IPS-NIHi7 (cell line): ENCODE results near the gene AGAP2.
"Not testable (repeated sequence)": the region's sequence is repeated elsewhere in the genome, so short reads cannot be mapped to it uniquely, and the experiment has no call there.

Experiments used
- DNase-seq: peaks from one replicate; pipeline ENCODE4 v3.0.0; 2012; ENCODE audit warnings: mixed read lengths; ENCODE audit errors: extremely low spot score

The AGAP2 gene

GRCh38 chr12:57722716-57723629 lies 15.6 kb downstream of the AGAP2 start:
- no peak for DNase-seq

GRCh38 chr12:57721846-57722608 lies 16.5 kb downstream of the AGAP2 start:
- not testable (repeated sequence) for DNase-seq

DNA sequence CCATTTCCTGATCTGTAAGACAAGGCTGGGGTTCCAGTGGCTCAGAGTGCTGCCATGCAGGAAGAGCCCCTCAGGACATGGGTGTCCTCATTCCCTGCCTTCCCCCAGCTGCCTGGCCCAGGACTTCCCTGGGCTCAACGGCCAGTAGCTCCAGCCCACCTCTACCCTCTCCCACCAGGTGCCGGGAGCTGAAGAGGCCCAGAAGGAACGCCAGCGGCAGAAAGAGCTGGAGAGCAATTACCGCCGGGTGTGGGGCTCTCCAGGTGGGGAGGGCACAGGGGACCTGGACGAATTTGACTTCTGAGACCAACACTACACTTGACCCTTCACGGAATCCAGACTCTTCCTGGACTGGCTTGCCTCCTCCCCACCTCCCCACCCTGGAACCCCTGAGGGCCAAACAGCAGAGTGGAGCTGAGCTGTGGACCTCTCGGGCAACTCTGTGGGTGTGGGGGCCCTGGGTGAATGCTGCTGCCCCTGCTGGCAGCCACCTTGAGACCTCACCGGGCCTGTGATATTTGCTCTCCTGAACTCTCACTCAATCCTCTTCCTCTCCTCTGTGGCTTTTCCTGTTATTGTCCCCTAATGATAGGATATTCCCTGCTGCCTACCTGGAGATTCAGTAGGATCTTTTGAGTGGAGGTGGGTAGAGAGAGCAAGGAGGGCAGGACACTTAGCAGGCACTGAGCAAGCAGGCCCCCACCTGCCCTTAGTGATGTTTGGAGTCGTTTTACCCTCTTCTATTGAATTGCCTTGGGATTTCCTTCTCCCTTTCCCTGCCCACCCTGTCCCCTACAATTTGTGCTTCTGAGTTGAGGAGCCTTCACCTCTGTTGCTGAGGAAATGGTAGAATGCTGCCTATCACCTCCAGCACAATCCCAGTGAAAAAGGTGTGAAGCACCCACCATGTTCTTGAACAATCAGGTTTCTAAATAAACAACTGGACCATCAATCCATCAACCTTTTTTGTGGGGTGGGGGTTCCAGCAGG lies 17.6 kb downstream of the AGAP2 start:
- DNase-seq = no peak

- DNase-seq = no peak
Observed at GRCh38 chr12:57719777-57720605, 18.6 kb downstream of the AGAP2 start.

- no peak for DNase-seq
Observed at GRCh38 chr12:57718641-57719528, 19.7 kb downstream of the AGAP2 start.

GRCh38 chr12:57717846-57718640 lies 20.5 kb downstream of the AGAP2 start:
- no peak for DNase-seq

GRCh38 chr12:57717131-57717530 lies 21.4 kb downstream of the AGAP2 start:
- DNase-seq = no peak

- no peak for DNase-seq
Observed at GRCh38 chr12:57716305-57716704, 22.2 kb downstream of the AGAP2 start.

DNA sequence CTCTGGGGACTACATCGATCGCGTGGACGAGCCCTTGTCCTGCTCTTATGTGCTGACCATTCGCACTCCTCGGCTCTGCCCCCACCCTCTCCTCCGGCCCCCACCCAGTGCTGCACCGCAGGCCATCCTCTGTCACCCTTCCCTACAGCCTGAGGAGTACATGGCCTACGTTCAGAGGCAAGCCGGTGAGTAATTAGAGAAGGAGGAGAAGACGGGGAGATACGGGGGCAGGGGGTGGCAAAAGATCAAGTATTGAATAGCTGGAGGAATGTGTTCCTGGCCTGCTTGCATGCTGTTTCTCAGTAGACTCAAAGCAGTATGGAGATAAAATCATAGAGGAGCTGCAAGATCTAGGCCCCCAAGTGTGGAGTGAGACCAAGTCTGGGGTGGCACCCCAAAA lies 22.8 kb downstream of the AGAP2 start:
- no peak for DNase-seq

- not testable (repeated sequence) for DNase-seq
Observed at GRCh38 chr12:57715036-57715748, 23.4 kb downstream of the AGAP2 start.

DNA sequence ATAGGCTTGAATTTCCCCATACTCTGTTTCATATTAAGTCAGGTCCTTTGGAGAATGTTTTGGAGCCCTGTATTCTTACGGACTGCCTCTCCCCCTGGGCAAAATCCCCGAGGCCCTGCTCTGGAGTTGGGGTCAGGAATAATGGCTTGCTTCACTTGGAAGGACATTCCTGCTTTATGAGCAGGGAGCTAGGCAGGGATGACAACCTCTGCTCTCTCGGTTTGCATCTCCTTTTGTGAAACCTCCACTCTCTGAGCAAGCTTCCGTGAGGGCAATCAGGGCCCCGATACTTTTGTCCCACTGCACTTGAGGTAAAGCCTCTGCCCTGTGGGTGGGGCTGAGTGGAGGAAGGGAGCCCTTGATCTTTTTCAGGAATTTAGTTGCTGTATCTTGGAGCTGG lies 25.3 kb downstream of the AGAP2 start:
- no peak for DNase-seq

GRCh38 chr12:57712701-57713100 lies 25.8 kb downstream of the AGAP2 start:
- DNase-seq = no peak

DNA sequence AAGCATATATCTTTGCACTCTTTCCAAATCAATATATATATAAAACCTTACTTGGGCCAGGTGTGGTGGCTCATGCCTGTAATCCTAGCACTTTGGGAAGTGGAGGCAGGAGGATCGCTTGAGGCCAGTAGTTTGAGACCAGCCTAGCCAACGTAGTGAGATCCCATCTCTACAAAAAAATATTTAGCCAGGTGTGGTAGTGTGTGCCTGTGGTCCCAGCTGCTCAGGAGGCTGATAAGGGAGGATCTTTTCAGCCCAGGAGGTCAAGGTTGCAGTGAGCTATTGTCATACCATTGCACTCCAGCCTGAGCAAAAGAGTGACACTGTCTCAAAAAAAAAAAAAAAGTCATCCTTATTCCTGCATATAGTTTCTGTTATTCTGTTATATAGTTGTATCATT lies 30.2 kb downstream of the AGAP2 start:
- DNase-seq = no peak

- no peak for DNase-seq
Observed at GRCh38 chr12:57707250-57707649, 31.3 kb downstream of the AGAP2 start.

GRCh38 chr12:57700317-57700716 lies 38.2 kb downstream of the AGAP2 start:
- DNase-seq = no peak

DNA sequence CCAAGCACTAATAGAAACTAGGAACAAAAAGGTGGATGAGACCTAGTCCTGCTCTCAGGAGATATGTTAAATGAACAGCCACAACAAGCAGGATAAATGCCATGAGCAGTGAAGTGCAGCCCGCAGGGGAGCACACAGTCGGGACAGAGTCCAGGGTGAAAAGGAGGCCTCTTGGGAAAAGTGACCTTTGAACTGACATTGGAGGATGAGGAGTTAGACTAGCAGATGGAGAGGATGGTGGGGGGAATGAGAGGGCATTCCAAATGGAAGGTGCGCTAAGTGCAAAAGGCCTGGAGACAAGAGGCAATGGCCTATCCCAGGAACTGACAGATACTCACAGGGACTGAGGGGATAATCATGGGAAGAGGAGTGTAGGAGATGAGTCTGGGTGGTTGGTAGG lies 40.1 kb downstream of the AGAP2 start:
- DNase-seq = no peak

GRCh38 chr12:57697076-57697475 lies 41.5 kb downstream of the AGAP2 start:
- DNase-seq = no peak

DNA sequence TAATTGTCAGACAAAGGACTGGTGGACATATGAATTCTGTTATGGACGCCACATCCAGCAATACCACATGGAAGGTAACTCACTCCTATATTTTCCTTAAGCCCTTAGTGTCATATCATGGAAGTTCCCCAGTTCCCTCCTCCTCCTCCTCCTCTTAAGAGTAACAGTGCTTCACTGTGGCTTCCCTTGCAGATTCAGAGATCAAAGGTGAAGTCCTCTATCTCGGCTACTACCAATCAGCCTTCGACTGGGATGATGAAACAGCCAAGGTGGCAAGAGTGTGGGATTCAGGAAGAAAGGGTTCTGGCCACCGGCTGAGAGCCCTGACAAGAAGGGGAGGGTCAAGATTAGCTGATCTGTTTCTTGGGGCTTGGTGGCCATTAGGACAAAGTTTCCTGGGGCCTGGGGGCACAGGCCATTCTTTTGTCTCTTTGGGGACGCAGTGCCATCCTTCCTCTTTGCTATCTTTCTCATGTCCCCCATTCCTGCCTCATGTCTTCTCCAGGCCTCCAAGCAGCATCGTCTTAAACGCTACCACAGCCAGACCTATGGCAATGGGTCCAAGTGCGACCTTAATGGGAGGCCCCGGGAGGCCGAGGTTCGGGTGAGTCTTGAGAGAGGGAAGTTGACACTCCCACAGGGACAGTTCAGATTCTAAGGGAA lies 42.6 kb downstream of the AGAP2 start:
- no peak for DNase-seq
